HUES48 (cell line): ENCODE measurements around the gene NIPAL4.

Experiments used
- H3K27ac ChIP-seq: one replicate; pipeline ENCODE4 v1.7.0; 2013; ENCODE audit warnings: low read depth, low read length, inconsistent platforms
- H3K27me3 ChIP-seq: 2 replicates; pipeline ENCODE4 v1.6.1; 2013; ENCODE audit warnings: mild to moderate bottlenecking, low read length; ENCODE audit not compliant: control insufficient read depth, insufficient read depth
- H3K36me3 ChIP-seq: 2 replicates; pipeline ENCODE4 v1.6.1; 2013; ENCODE audit warnings: low read length; ENCODE audit not compliant: control insufficient read depth, insufficient read depth
- H3K4me1 ChIP-seq: 2 replicates; pipeline ENCODE4 v1.6.1; 2013; ENCODE audit warnings: mild to moderate bottlenecking, low read length; ENCODE audit not compliant: control insufficient read depth, insufficient read depth
- H3K4me3 ChIP-seq: 2 replicates; pipeline ENCODE4 v1.5.1; 2013; ENCODE audit warnings: mild to moderate bottlenecking, low read depth, low read length
- H3K9ac ChIP-seq: 2 replicates; pipeline ENCODE4 v1.6.1; 2013; ENCODE audit warnings: mild to moderate bottlenecking, low read depth, low read length, moderate library complexity
- H3K9me3 ChIP-seq: 2 replicates; pipeline ENCODE4 v1.6.1; 2013; ENCODE audit warnings: low read length; ENCODE audit not compliant: control insufficient read depth, insufficient read depth

NIPAL4 gene

DNA sequence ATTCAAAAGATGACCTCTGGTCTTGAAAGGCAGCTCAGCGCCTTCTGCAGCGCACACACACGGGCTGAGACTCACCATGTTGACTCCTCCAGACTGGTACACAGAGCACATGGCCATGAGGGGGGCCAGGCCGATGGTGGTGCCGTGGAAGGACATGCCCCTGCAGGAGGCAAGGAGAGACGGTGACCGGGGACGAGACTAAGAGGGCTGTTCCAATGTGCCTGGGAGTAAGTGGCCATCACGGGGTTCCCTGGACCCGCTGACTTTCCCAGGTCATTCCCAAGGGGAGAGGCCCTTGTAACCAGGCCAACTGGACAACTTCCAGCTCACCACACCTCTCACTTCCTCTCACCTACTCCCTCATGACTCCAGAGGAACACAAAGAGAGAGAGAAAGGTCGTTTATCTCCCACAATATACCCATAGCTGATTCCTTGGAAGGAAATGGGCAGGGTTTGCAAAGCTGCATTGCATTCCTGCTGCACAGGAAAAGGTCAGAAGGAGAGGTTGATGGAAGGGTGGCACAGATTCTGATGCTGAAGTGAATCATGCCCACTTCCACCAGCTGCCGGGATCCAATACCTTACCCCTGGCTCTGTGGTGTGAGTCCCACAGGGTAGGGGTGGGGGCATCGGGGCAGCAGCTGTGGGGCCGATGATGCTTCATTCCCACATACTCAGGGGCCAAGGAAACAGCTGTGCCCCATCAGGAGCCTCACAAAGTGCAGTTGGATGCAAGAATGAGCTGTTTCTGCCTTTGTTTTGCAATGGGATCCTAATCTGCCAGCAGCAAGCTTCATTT is 47.2 kb downstream of the NIPAL4 start:
- no peaks in the 10 kb centered on the region for H3K4me1 ChIP-seq
- H3K27me3 ChIP-seq = no peaks in the 10 kb centered on the region
- H3K9me3 ChIP-seq = no peaks in the 10 kb centered on the region
- H3K27ac ChIP-seq = no peak overlapping the region
- H3K36me3 ChIP-seq = no peaks in the 10 kb centered on the region; the same call in 1 of the 2 replicates
- no peak overlapping the region for H3K9ac ChIP-seq
- H3K4me3 ChIP-seq = no peak overlapping the region

DNA sequence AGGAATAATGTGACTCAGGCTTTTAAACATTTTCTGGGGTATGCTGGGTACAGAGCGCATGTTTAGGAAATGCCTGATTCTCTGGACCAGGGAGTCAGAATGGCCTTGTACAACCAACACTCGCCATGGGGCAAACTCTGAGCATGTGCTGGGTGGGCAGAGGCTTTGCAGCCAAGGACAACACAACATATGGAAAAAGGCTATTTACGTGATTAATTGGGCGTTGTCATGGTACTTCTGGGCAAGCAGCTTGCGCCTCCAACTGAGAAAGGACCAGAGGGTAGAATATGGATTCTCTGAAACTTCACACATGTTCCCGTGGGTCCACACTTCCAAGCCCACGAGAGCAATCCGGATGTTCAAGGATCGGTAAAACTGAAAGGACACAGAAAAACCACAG is 49.1 kb downstream of the NIPAL4 start:
- Histone ChIP-seq H3K27me3 (no peaks in the 10 kb centered on the region), H3K9ac (no peak overlapping the region; the same call in 1 of the 2 replicates), H3K4me1 (no peaks in the 10 kb centered on the region), H3K9me3 (no peaks in the 10 kb centered on the region), H3K27ac (no peak overlapping the region), H3K4me3 (no peak overlapping the region), H3K36me3 (no peaks in the 10 kb centered on the region; the same call in 1 of the 2 replicates)

DNA sequence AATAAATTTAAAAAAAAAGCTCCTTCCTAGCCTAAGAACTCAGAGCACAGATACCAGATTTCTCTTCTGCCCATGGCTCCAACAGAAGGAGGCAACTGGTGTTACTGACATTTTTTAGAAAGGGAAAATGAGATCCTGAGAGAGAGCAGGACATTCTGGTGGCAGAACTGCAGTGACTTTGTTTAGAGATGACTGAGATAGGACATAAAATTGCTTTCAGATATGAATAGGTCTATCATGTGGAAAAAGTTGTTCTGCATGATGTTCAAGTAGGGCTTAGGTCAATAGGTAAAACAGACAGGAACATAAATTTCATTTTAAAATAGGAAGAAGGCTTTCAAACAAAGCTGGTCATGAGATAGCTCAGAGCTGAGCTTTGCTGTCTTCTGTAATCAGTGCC is 49.6 kb downstream of the NIPAL4 start:
- Histone ChIP-seq H3K36me3 (no peaks in the 10 kb centered on the region; the same call in 1 of the 2 replicates), H3K27ac (no peak overlapping the region), H3K4me1 (no peaks in the 10 kb centered on the region), H3K4me3 (no peak overlapping the region), H3K9me3 (no peaks in the 10 kb centered on the region), H3K9ac (no peak overlapping the region), H3K27me3 (no peaks in the 10 kb centered on the region)

DNA sequence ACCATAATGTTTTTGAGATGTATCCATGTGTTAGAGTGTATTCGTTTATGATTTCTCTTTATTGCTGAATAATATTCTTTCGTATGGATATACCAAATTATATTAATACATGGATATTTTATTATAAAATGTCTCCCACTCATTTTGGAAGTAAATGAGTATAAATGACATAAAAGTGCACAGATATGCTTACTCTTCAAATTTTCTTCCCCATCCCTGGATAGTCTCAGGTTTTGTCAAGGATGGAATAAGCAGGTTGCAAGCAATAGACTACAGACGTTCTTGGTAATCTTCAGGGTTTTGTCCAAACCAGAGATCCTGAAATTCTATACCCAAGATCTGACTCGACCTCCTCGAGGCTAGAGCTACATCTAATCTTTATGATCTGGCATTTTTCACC is 50.7 kb downstream of the NIPAL4 start:
- no peak overlapping the region for H3K9ac ChIP-seq

DNA sequence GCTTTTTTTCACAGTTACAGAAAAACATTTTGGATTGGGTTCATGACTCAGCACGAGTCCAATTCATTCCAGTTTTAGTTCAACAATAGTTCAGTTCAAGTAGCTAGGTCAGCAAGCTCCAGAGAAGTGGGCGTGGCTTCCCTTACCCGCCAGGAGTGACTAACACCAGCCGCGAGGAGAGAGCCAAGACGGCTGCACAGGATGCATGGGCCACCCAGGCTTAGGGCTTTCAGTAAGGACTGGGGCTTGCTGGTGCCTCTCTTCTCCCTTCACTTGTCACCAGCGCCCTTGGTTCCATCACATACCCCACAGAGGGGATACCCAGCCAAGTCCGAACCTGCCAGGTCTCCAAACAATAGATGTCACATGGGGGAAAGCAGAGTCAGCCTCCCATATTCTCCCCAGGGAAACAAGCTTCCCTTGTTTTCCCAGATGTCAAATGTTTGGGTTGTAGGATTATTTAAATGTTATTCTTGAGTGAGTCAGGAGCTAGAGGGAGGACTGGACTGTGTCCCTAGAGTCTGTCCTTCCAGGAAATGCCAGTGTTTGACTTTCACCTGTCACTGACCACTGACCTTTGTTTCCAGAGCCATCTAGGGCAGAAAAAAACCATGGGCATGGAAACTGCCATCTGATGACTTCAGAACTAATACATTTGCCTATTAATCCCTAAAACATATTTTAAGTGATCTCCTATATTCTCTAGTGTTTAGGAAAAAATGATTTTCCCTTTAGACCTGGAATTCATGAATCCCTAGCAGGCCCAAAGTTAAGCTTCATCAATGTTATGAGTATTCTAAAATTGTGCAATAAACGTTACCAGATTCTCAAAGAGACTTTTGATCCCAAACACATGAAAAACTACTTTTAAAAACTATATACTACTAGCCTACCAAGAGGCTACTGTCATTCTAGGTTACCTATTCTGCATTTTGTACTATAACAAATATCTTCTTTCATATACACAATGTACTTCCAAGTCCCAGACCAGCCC is 51.9 kb downstream of the NIPAL4 start:
- no peaks in the 10 kb centered on the region for H3K9me3 ChIP-seq
- H3K27me3 ChIP-seq = no peaks in the 10 kb centered on the region
- H3K4me3 ChIP-seq = no peak overlapping the region
- no peak overlapping the region for H3K9ac ChIP-seq
- no peak overlapping the region for H3K27ac ChIP-seq
- no peaks in the 10 kb centered on the region for H3K4me1 ChIP-seq
- H3K36me3 ChIP-seq = no peaks in the 10 kb centered on the region; the same call in 1 of the 2 replicates

More for the DNA sequence above, 50.7 kb downstream of the NIPAL4 start:
- Histone ChIP-seq H3K4me1 (no peaks in the 10 kb centered on the region), H3K4me3 (no peak overlapping the region), H3K27me3 (no peaks in the 10 kb centered on the region), H3K9me3 (no peaks in the 10 kb centered on the region), H3K27ac (no peak overlapping the region), H3K36me3 (no peaks in the 10 kb centered on the region; the same call in 1 of the 2 replicates)

DNA sequence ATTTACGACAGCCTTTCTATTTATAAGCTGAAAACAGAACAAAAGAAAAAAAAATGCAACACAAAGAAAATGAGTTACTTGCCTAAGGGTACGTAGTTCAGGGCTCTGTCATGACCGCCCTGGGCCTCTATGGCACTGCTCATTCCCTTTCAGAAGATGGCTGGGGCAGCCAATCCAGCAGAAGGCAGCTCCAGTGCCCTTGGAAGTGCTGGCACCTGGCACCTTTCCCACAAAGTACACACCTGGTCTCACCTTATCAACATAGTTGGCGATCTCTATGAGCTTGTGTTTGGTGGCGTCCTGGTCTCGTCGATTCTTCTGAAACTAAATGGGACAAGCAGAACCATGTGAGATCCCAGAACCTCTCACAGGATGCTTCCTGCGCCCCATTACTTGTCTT is 53.2 kb downstream of the NIPAL4 start:
- Histone ChIP-seq H3K9me3 (no peaks in the 10 kb centered on the region), H3K27me3 (no peaks in the 10 kb centered on the region), H3K9ac (no peak overlapping the region), H3K4me1 (no peaks in the 10 kb centered on the region), H3K36me3 (no peaks in the 10 kb centered on the region), H3K4me3 (no peak overlapping the region), H3K27ac (no peak overlapping the region)

DNA sequence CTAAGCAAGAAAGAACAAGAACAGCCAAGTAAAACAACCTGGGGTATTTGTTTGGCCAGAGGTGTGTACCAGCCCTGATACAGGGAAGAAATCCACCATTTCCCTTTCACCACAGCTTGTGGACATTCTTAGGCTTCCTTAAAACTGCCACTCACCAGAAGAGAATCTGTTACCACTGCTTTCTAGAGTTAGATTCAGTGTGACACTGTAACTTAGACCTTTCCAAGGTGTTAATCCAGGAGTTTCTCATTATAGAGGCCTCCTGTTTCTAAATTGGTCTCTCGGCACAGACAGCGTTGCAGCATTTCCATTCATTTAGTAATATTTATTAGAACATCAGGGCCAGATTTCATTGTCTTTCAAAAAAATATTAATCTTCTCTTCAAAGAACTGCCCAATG is 55.0 kb downstream of the NIPAL4 start:
- Histone ChIP-seq H3K36me3 (no peaks in the 10 kb centered on the region), H3K9me3 (no peaks in the 10 kb centered on the region), H3K27me3 (no peaks in the 10 kb centered on the region), H3K4me3 (no peak overlapping the region), H3K9ac (no peak overlapping the region), H3K27ac (no peak overlapping the region), H3K4me1 (no peaks in the 10 kb centered on the region)

DNA sequence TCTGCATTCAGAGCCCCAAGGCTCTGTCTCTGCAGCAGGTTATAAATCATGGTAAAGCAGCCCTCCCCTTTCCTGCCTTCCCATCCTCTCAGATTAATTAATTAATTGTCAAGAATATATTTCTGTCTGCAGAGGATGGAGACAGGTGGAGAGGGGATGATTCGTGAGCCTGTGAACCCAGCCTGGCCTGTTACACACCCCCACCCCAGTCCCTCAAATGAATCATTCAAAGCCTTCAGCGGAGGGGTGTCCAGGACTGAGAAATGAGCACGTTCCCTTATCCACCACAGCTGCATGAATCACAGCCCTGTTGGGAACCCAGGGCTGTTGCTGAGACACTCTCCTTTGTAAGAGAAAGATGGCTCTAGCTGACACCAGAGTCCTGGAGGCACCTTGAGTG is 56.0 kb downstream of the NIPAL4 start:
- Histone ChIP-seq H3K27me3 (no peaks in the 10 kb centered on the region), H3K4me1 (no peaks in the 10 kb centered on the region), H3K9me3 (no peaks in the 10 kb centered on the region), H3K36me3 (no peaks in the 10 kb centered on the region), H3K4me3 (no peak overlapping the region), H3K27ac (no peak overlapping the region), H3K9ac (no peak overlapping the region)

DNA sequence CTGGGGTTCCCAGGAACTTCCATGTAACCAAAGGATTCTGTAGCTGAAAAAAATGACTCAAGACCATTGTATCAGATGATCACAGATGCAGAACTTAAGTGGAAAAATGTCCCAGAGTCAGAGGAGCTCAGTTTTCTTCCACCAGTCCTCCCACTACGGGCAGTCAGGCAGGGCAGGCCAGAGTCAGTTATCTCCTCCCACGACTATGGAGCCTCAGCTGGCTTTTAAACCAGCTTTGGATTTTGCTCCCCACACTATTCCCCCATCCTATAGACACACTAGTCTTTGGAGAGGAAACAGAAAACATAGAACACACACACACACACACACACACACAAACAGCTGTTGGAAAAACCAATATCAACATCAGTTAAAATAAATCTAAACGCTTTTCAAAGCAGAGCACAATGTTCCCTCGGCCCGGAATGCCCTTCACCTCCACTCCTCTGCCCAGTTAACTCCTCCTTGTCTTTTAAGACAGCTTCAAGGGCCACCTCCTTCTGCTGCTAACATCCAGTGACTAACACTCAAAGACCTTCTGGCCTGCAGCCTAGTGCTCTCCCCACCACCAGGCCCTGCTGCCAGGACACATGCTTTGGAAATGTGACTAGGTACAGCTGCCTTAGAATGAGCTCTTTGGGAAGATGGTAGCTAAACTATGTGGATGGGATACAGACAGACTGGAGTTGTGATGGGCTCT is 56.8 kb downstream of the NIPAL4 start:
- H3K4me1 ChIP-seq = no peaks in the 10 kb centered on the region
- H3K27ac ChIP-seq = no peak overlapping the region
- no peaks in the 10 kb centered on the region for H3K27me3 ChIP-seq
- no peaks in the 10 kb centered on the region for H3K36me3 ChIP-seq
- no peak overlapping the region for H3K9ac ChIP-seq
- no peak overlapping the region for H3K4me3 ChIP-seq
- H3K9me3 ChIP-seq = no peaks in the 10 kb centered on the region

DNA sequence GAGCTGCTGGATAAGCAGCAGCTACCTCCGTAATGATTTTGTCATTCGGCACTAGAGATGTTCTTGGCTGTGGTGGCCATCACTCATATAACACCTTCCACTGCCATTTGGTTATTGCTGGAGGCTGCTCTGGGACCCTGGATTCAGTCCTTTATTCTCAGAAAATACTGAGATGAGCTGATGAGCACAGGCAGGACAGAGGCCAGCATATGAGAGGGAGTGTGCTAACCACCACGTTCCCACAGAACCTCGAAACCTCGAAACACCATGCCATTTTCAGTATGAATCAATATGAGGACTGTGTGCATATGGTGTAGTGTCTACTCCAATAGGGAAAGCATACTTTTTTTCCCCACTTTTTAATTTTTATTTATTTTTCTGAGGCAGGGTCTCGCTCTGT is 59.0 kb downstream of the NIPAL4 start:
- Histone ChIP-seq H3K27me3 (no peaks in the 10 kb centered on the region), H3K4me3 (no peak overlapping the region), H3K4me1 (no peaks in the 10 kb centered on the region), H3K36me3 (no peaks in the 10 kb centered on the region), H3K9ac (no peak overlapping the region), H3K27ac (no peak overlapping the region), H3K9me3 (no peaks in the 10 kb centered on the region)
